SK-N-SH treated with all-trans-retinoic acid at 6 μM for 48 hours (cell line): ENCODE results near the gene GGA3.

Experiments
- ATAC-seq: fragments of 200-7000 bp; cut with Tn5 transposase; 3 replicates; pipeline ENCODE4 v1.9.1; 2020; ENCODE audit warnings: mild to moderate bottlenecking, moderate library complexity
- ARNTL ChIP-seq: fragments of 450-650 bp; formaldehyde crosslinking; IDR thresholded peaks from 2 replicates; pipeline ENCODE4 v1.5.0; 2020; ENCODE audit warnings: low read depth, mild to moderate bottlenecking, moderate library complexity, borderline replicate concordance
- CSDC2 ChIP-seq: fragments of 250-450 bp; sonication (Bioruptor Pico); IDR thresholded peaks from 2 replicates; pipeline ENCODE4 v1.5.0; 2020; ENCODE audit warnings: mild to moderate bottlenecking, moderate library complexity
- CSRNP3 ChIP-seq: fragments of 250-450 bp; sonication (Bioruptor Pico); IDR thresholded peaks from 2 replicates; pipeline ENCODE4 v1.5.1; 2021; ENCODE audit warnings: mild to moderate bottlenecking, moderate library complexity
- ESRRG ChIP-seq: fragments of 250-450 bp; sonication (Bioruptor Pico); IDR thresholded peaks from 2 replicates; pipeline ENCODE4 v1.6.1; 2021; ENCODE audit warnings: mild to moderate bottlenecking
- GLIS3 ChIP-seq: fragments of 250-450 bp; sonication (Bioruptor Pico); IDR thresholded peaks from 2 replicates; pipeline ENCODE4 v1.5.0; 2020; ENCODE audit warnings: mild to moderate bottlenecking, moderate library complexity
- ISL1 ChIP-seq: fragments of 250-450 bp; sonication (Bioruptor Pico); IDR thresholded peaks from 2 replicates; pipeline ENCODE4 v2.1.2; 2022; ENCODE audit warnings: mild to moderate bottlenecking, moderate library complexity
- OSR1 ChIP-seq: fragments of 250-450 bp; sonication (Bioruptor Pico); IDR thresholded peaks from 2 replicates; pipeline ENCODE4 v1.8.0; 2022; ENCODE audit warnings: moderate library complexity, mild to moderate bottlenecking, inconsistent platforms
- POU6F1 ChIP-seq: fragments of 250-450 bp; sonication (Bioruptor Pico); IDR thresholded peaks from 2 replicates; pipeline ENCODE4 v1.8.0; 2021; ENCODE audit warnings: low read depth, mild to moderate bottlenecking, moderate library complexity, borderline replicate concordance
- PPARA ChIP-seq: fragments of 250-450 bp; sonication (Bioruptor Pico); IDR thresholded peaks from 2 replicates; pipeline ENCODE4 v1.5.0; 2020; ENCODE audit warnings: mild to moderate bottlenecking, borderline replicate concordance
- TCF4 ChIP-seq: fragments of 250-450 bp; sonication (Bioruptor Pico); IDR thresholded peaks from 2 replicates; pipeline ENCODE4 v1.8.0; 2021; ENCODE audit warnings: mild to moderate bottlenecking, moderate library complexity, borderline replicate concordance
- TOX ChIP-seq: fragments of 250-450 bp; sonication (Bioruptor Pico); IDR thresholded peaks from 2 replicates; pipeline ENCODE4 v1.8.0; 2021; ENCODE audit warnings: mild to moderate bottlenecking, moderate library complexity, borderline replicate concordance
- ZFP30 ChIP-seq: fragments of 450-650 bp; formaldehyde crosslinking; IDR thresholded peaks from 2 replicates; pipeline ENCODE4 v1.5.0; 2022; ENCODE audit warnings: mild to moderate bottlenecking, moderate library complexity
- ZNF565 ChIP-seq: fragments of 450-650 bp; formaldehyde crosslinking; conservative IDR thresholded peaks from 2 replicates; pipeline ENCODE4 v1.5.0; 2020; ENCODE audit warnings: low read depth, mild to moderate bottlenecking, moderate library complexity
- ZNF70 ChIP-seq: fragments of 450-650 bp; formaldehyde crosslinking; IDR thresholded peaks from 2 replicates; pipeline ENCODE4 v1.5.0; 2020; ENCODE audit warnings: mild to moderate bottlenecking, moderate library complexity
- ZNF8 ChIP-seq: fragments of 450-650 bp; formaldehyde crosslinking; IDR thresholded peaks from 2 replicates; pipeline ENCODE4 v1.5.0; 2020; ENCODE audit warnings: mild to moderate bottlenecking, moderate library complexity
- TF ChIP-seq, protein P1 (sequence below): fragments of 250-450 bp; sonication (Bioruptor Pico); IDR thresholded peaks from 2 replicates; pipeline ENCODE4 v1.5.1; 2020; ENCODE audit warnings: low read depth, mild to moderate bottlenecking, moderate library complexity
- TF ChIP-seq, protein P2 (sequence below): fragments of 250-450 bp; sonication (Bioruptor Pico); IDR thresholded peaks from 2 replicates; pipeline ENCODE4 v1.5.0; 2020; ENCODE audit warnings: mild to moderate bottlenecking, moderate library complexity
- TF ChIP-seq, protein P3 (sequence below): fragments of 250-450 bp; sonication (Bioruptor Pico); IDR thresholded peaks from 2 replicates; pipeline ENCODE4 v1.8.0; 2020; ENCODE audit warnings: mild to moderate bottlenecking, moderate library complexity, borderline replicate concordance

The GGA3 gene

DNA sequence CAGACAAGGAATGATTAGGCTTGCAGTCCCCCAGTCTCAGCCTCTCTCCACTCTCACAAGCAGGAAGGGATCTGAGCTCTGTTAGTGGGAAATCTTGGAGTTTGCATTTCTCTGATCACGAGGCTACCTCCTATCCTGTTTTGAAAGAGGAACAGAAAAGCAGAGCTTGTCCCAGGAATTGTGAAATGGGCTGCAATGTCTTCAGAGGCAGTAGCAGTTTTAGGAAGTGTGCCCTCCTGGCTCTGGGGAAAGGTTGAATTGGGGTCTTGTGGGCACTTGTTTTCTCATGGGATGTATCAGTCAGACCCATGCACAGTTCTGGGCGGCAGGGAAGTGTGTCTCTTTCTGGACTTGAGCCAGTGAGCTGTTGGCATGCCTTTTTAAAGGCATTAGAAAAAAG lies 33.1 kb downstream of the GGA3 start:
- no peak for ATAC-seq
- TF ChIP-seq TOX (CRISPR knock-in tag) (no peak), ZFP30 (no peak)

DNA sequence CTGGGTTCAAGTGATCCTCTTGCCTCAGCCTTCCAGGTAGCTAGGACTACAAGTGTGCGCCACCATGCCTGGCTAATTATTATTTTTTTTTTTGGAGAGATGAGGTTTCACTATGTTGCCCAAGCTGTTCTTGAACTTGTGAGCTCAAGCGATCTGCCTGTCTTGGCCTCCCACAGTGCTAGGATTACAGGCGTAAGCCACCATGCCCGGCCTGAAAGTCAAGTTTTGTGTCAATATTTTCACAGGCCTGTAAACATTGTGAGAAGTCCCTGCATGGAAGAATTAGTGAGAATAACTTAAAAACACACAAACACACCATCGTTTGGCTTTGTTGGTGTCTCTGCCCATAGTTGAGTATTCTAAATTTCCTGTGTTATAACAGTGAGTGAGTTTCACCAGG lies 33.7 kb downstream of the GGA3 start:
- no peak for TF ChIP-seq TOX (CRISPR knock-in tag)
- TF ChIP-seq CSDC2 (CRISPR knock-in tag): no peak
- TF ChIP-seq TCF4: no peak
- TF ChIP-seq ISL1 (CRISPR knock-in tag): no peak
- no peak for TF ChIP-seq ZNF70 (CRISPR knock-in tag)
- no peak for TF ChIP-seq GLIS3 (CRISPR knock-in tag)
- no peak for TF ChIP-seq OSR1 (CRISPR knock-in tag)
- TF ChIP-seq ZNF565 (CRISPR knock-in tag): no peak
- ATAC-seq: no peak

DNA sequence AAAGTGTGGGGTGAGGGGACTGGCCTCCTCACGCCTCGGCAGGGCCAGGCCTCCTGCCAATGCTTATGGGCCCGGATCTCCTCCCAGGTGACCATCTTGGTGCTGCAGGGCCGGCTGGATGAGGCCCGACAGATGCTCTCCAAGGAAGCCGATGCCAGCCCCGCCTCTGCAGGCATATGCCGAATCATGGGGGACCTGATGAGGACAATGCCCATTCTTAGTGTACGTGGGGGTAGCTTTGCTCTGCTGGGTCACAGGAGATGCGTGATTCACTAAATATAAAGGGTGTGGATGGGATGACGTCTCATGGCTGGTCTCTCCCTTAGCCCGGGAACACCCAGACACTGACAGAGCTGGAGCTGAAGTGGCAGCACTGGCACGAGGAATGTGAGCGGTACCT lies 36.4 kb downstream of the GGA3 start:
- ATAC-seq: no peak
- TF ChIP-seq ZNF70 (CRISPR knock-in tag): no peak
- TF ChIP-seq, protein P1, sequence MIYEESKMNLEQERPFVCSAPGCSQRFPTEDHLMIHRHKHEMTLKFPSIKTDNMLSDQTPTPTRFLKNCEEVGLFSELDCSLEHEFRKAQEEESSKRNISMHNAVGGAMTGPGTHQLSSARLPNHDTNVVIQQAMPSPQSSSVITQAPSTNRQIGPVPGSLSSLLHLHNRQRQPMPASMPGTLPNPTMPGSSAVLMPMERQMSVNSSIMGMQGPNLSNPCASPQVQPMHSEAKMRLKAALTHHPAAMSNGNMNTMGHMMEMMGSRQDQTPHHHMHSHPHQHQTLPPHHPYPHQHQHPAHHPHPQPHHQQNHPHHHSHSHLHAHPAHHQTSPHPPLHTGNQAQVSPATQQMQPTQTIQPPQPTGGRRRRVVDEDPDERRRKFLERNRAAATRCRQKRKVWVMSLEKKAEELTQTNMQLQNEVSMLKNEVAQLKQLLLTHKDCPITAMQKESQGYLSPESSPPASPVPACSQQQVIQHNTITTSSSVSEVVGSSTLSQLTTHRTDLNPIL (CRISPR knock-in tag): no peak
- TF ChIP-seq PPARA: no peak
- no peak for TF ChIP-seq TCF4
- no peak for TF ChIP-seq ARNTL (CRISPR knock-in tag)
- TF ChIP-seq, all 23 proteins: peak for 0

- ATAC-seq: no peak; the same call in 2 of the 3 replicates
- no peak for TF ChIP-seq TOX (CRISPR knock-in tag)
- TF ChIP-seq, protein P2, sequence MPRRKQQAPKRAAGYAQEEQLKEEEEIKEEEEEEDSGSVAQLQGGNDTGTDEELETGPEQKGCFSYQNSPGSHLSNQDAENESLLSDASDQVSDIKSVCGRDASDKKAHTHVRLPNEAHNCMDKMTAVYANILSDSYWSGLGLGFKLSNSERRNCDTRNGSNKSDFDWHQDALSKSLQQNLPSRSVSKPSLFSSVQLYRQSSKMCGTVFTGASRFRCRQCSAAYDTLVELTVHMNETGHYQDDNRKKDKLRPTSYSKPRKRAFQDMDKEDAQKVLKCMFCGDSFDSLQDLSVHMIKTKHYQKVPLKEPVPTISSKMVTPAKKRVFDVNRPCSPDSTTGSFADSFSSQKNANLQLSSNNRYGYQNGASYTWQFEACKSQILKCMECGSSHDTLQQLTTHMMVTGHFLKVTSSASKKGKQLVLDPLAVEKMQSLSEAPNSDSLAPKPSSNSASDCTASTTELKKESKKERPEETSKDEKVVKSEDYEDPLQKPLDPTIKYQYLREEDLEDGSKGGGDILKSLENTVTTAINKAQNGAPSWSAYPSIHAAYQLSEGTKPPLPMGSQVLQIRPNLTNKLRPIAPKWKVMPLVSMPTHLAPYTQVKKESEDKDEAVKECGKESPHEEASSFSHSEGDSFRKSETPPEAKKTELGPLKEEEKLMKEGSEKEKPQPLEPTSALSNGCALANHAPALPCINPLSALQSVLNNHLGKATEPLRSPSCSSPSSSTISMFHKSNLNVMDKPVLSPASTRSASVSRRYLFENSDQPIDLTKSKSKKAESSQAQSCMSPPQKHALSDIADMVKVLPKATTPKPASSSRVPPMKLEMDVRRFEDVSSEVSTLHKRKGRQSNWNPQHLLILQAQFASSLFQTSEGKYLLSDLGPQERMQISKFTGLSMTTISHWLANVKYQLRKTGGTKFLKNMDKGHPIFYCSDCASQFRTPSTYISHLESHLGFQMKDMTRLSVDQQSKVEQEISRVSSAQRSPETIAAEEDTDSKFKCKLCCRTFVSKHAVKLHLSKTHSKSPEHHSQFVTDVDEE (CRISPR knock-in tag): no peak
- TF ChIP-seq ZNF565 (CRISPR knock-in tag): no peak
These were observed 41.6 kb downstream of the GGA3 start for GRCh38 chr17:75219815-75220214.

- TF ChIP-seq POU6F1 (CRISPR knock-in tag) (no peak), GLIS3 (CRISPR knock-in tag) (no peak), PPARA (no peak), ARNTL (CRISPR knock-in tag) (no peak), TCF4 (no peak), ESRRG (CRISPR knock-in tag) (no peak)
- TF ChIP-seq, protein P1 (CRISPR knock-in tag): no peak
- no peak for ATAC-seq
These were observed 43.3 kb downstream of the GGA3 start for GRCh38 chr17:75218131-75218530.

GRCh38 chr17:75209061-75209460 lies 52.3 kb downstream of the GGA3 start:
- no peak for ATAC-seq
- TF ChIP-seq, protein P3, sequence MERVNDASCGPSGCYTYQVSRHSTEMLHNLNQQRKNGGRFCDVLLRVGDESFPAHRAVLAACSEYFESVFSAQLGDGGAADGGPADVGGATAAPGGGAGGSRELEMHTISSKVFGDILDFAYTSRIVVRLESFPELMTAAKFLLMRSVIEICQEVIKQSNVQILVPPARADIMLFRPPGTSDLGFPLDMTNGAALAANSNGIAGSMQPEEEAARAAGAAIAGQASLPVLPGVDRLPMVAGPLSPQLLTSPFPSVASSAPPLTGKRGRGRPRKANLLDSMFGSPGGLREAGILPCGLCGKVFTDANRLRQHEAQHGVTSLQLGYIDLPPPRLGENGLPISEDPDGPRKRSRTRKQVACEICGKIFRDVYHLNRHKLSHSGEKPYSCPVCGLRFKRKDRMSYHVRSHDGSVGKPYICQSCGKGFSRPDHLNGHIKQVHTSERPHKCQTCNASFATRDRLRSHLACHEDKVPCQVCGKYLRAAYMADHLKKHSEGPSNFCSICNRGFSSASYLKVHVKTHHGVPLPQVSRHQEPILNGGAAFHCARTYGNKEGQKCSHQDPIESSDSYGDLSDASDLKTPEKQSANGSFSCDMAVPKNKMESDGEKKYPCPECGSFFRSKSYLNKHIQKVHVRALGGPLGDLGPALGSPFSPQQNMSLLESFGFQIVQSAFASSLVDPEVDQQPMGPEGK (CRISPR knock-in tag): no peak
- TF ChIP-seq ZNF70 (CRISPR knock-in tag) (no peak), ISL1 (CRISPR knock-in tag) (no peak), CSRNP3 (CRISPR knock-in tag) (no peak), ZNF8 (no peak), PPARA (no peak)
